T-helper 22 cell (primary cell): ENCODE measurements around the gene BRD4.

ENCODE experiments used
- DNase-seq: peaks from one replicate; pipeline ENCODE4 v3.0.0-alpha.2; 2020; ENCODE audit warnings: low read depth

The BRD4 gene

DNA sequence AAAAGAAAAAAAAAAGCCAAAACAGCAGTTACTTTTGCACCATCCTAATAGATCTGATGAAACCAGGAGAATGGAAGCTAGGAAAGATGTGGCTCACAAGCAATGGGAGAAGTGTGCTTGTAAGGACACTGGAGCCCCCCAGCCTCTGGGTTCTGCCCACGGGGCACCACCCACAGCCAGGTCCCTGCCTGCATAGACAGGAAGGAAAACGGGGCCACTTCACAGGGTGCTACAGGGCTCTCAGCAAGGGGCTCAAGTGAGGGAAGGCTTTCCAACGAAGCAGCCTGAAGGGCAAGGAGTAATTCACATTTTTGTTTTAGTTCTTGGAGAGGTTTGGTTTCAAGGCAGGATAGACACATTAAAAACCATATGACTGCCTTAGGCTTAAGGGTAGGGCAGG lies 42.7 kb downstream of the BRD4 start:
- DNase-seq: no peak

DNA sequence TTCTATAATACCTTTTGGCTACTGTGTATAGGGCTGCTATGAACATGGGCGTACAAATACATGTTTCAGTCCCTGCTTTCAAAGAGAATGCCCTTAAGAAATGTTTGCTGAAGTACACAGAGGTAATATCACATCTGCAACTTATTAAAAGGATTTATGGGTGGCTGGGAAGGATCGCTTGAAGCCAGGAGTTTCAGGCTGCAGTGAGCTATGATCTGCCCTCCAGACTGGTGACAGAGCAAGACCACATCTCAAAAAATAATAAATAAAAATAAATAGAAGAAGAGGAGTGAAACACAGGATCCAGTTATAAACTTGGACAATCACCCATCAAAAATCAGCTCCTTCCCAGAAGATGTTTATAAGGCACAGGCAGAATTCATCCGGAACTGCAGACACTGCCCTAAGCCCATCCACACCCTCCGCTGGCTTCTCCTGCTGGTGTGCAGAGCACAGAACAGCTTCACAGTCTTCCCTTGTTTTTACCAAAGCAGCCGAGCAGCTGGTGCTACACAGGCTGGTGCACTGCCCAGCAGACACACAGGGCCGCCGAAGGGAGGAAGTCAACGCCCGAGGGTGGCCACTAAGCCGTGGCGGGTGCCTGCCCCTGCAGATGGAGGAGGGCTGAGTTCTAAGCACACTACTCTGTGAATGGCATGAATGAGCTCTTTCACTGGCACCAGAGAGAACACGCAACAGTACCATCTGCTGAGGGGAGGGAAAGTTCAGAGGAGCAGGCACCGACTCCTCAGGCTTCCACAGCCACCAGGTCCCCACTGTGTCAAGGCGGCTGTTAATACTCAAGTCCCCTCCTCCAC lies 44.0 kb downstream of the BRD4 start:
- no peak for DNase-seq

DNA sequence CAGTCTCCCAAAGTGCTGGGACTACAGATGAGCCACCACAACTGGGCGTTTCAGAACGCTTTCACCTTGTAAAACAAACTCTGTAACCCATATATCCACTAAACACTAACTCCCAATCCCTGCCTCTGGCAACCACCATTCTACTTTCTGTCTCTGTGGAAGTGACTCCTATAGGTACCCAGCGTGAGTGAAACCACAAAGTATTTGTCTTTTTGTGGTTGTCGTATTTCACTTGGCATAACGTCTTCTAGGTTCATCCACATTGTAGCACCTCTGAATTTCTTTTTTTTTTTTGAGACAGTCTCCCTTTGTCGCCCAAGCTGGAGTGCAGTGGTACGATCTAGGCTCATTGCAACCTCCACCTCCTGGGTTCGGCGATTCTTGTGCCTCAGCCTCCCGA lies 44.8 kb downstream of the BRD4 start:
- DNase-seq: no peak

DNA sequence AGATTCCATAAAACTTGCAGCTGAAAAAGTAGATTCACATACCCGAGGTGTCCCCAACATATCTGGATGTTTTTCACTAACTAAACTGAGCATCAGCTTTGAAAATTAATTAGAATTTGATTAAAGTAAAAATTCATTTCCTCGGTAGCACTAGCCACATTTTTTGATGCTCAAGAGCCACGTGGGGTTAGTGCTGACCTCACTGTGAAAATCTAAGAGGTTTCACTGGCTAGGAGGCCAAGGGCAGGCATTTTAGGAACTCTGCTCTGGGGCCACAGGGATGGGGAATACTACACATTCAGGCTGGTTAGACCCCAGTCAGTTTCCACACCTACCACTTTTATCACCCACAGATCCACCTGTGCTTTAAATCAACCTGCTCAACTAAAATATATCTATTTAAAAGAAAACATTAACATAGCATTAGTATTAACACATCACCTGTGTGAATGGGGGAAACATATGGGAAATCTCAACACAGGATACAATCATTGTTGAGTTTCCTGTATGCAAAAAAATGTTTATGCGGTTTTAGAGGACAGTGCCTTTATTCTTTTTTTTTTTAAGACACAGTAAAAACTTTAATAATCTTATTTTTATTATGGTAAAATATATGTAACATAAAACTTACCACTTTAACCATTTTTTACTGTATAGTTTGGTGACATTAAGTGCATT lies 45.5 kb downstream of the BRD4 start:
- no peak for DNase-seq

DNA sequence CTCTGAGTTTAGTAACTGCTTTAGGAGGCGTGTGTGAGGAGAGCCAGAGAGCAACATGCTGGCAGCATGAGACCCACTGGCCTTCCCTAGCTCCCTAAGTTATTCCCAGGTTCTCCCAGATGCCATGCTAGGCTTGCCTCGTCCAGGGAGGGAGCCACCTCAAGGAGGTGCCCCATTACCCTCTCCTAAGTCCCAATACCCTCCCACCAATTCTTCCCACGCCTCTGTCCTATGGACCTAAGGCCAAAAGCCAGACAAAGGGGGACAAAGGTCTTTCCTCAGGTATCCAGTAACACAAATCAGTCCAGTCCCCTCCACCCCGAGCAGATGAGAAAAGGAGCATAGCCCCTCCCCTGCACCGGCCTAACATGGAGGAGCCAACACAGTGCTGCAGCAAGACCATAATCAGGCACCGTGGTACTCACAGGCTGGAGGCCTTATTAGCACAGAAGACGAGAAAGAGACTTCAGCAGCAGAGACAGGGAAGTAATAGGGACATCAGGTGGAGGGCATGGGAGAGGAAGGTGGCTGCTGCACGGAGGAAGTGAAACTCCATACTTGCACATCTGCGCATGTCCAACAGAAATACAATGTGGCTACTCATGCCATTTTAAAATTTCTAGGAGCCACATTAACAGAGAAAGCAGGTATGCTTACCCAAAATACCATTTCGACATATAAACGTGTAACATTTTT lies 46.3 kb downstream of the BRD4 start:
- no peak for DNase-seq

DNA sequence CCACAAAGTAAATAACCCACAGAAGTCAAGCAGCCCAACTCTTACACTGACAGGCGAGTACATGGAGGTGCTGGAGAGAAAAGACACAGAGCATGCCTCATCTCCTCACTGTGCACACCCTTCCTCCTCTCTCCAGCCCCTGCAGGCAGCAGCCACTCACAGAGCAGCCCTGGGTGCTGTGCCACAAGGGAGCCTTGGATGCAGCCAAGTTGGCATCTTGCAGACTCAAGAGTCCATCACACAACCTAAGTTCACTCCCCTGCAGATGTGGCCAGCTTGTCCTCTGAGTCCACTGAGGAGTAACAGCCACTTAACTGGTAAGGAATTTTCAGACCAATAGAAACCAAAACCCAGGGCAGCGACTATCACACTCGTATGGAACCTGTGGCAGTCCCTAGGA lies 47.4 kb downstream of the BRD4 start:
- no peak for DNase-seq

DNA sequence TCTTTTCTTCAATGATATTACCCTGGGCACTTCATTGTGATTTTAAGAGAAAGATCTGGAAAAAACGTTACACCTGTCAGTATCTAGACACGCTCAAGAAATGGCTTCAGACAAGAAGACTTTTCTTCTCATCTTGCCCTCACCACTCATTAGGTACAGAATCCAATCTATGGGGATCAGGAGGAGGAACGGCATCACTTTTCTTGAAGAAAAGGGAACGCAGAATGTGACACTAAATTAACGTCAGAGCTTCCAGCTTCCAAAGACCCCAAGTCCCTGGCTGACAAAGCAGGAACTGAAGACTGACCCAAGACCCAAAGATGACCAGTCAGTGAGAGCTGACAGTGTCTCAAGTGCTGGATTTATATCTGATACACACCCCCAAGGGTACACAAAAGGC lies 48.2 kb downstream of the BRD4 start:
- no peak for DNase-seq

DNA sequence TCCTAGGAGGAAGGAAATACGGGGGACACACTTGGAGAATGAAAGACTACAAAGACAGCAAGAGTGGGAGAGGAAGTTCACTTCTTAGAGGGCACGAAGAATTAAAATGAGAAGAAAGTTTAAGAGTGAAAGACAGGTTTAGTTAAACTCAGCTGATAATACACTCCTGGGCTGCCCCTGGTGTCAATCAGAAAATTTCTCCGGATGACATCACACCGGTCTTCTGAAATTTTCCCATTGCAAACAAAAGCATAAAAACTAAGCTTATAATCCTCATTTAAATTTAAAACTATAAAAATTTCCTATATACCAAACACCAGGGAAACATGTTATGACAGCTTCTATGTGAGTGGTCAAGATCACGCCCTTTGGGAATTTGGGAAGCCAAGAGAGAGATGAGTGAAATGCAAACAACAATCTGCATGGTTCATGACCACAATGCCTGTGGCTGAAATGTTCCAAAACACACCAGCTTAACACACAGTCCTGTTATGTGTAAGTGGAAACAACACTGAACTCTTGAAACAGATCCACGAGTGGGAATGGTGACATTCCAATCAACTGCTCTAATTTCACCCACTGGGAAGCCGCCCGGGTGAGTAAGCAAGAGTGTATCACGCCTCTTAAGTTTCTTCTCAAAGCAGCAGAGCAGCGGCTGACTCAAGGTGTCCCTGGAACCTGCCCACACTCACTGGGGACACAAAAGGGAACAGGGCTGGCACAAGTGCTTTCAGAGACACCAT lies 49.0 kb downstream of the BRD4 start:
- no peak for DNase-seq

DNA sequence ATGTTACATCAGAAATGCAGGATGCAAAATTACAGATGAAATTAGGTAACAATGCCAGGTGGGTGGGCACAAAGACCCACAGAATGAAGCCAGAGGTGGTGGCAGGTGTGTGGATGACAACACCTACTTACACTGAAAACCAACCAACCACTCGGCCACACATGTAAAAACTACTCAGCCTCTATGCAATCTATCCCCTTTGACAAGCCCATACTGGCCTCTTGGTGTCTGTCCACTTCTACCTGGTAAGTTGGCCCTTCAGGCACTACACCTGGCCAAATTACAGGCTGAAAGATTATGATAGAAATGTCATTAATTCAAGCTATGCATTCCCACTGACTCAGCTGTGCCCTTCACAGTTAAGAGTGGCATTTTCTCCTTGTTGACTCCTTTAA lies 50.0 kb downstream of the BRD4 start:
- DNase-seq: no peak

DNA sequence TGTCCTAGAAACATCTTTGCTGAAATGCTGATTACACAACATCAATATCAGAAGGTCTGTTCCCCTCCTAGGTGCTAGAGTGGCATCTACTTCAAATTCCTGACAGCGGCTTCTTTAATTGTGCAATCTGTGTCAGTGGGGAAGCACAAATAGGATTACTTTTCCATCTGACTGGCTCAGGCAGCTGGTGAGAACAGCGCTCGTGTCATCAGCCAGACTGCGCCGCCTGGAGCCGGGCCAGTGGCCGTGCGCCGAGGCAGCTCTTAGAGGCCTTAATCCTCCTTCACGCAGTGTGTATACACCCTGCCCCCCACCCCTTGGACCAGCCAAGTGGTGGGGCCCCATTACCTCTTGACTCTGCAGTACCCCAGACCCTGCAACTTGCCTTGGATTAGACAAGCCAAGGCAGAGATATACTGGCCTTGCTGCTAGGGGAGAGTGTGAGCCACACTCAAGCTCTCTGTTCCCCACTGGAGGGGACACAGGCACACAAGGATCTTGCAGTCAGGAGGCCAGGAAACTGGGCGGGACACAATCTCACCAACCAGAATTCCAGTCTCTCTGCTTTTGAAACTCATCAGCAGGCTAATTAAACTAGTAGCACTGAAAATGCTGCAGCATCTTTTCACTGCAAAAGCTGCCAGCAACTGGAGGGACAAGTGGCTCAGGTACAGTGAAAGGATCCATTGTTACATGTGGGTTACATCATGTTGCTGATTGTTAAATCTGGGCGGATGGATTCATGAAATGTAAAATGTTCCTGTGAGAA lies 51.2 kb downstream of the BRD4 start:
- DNase-seq: no peak

DNA sequence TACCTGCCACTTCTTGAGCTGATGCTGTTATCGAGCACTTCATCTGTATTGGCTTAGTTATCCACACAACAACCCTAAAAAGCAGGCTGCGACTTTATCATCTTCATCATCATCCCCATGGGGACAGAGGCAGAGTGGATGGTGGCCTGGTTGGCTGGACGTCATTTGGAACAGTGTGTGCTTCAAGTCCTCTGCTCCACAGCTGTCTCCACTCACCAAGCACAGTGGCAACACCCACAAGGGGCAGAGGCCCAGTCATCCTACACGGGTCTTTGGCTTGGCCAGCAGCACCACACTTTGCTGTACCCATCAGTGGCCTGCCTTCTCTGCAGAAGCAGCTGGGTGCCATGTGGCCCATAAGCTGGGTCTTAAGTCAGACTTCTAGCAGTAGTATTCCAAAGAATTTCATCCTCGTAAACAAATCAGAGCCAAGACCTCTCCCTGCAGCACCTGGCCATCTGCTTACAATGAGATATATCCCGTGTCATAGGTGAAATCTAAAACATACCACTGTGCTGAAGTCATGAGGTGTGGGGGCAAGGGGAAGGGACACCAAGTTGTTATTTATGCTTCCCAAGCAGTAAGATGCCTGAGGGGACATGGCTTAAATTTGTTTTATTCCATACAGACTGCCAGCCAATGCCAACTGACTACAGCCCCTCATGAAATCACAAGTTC lies 52.2 kb downstream of the BRD4 start:
- no peak for DNase-seq

DNA sequence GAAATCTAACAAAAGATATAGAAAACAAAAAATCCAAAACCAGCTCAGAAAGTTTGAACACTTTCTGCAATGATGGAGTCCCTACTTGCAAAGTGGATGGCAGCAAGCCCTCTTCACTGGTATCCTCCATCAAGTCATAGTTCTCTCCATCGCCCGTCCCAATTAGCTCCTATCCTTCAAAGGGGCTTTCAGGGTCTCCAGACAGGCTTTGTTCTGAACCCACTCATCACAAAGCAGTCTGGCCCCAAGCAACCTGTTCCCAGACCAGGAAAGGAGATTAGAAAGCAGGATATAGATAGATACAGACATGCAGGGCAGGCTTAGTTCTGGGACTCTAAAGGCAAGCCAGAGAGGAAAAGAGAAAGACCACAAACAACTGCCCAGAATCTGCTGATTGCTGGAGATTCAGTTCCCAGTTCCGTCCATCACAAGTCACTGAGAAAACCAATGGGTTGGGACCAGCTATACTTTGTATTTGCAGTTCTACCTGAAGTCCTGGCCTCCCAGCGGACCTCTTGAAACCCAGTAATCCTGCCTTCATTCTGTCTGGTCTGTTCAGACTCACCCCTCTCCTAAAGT lies 52.9 kb downstream of the BRD4 start:
- DNase-seq: no peak

DNA sequence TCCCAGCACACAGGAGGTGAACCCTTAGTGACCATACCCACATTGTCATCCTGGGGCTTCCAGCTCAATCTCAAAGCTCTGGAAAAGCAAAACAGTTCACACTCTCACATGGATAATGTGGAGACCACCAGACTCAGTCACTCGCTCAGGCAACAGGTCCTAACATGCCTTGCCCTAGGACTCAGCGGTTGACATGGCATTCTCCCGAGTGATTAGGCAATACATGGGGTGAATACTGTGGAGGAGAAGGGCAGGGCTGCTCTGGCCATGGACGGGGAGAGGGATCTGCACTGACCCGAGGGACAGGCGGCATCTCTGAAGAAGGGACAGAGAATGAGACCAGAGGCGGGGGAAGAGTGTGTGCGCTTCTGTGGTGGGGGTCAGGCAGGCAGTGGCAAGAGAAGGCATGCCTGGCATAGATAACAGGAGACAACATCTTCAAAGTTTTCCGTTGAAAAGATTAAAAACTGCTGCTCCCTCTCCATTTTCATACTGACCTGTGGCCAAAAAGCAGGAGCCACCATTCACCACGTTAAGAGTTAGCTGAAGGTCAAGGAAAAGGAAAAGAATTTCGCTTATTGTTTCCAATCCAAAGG lies 55.6 kb downstream of the BRD4 start:
- no peak for DNase-seq

DNA sequence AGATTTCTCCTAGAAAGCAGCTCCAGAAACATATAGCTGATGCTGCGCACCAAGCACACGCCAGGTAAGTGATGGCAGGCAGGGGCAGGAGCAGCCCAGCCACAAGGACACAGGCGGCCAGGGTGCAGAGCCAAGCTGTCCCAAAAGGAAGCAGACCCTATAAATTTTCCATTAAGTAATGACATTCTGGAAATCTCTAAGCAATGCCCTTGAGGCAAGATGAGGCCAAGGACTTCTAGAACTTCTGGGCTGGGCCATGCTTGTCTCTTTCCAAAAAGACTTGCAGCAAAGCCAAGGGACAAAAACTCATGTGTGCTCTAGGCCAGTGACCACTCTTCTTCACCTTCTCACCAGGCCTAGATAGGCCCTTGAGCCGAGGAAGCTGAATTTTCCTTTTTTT lies 57.9 kb downstream of the BRD4 start:
- no peak for DNase-seq

DNA sequence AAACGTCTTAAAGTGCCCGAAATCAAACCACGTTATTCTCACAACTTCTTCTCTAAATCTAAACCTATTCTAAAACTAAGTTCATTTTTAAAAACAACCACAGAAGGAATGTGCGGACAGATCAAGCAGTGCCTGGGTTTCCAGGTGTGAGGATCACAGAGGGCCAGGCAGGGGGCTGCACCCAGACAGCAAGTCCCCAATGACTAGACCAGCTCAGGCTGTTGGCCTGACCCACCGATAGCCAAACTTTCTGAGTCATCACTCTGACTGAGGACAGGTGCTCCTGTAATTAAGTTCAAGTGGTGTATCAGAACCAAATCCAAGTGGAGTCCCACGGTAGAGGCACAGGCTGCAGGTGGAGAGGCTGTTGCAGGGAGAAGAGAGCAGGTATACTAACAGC lies 62.5 kb downstream of the BRD4 start:
- DNase-seq: no peak

DNA sequence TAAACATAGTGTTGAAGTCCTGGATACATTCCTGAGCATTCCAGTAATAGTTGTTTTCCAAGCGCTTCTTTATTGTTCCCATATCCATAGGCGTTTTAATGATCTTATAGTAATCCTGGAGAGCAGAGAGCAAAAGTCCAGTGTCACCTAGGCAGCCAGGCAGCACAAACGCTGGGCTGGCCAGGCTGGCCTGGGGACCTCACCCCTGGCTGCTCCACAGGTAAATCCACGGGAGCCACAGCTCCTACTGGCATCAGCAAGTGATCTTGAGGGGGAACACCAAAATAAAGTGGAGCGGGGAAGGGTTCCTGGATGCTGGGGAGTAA lies 63.4 kb downstream of the BRD4 start:
- no peak for DNase-seq

DNA sequence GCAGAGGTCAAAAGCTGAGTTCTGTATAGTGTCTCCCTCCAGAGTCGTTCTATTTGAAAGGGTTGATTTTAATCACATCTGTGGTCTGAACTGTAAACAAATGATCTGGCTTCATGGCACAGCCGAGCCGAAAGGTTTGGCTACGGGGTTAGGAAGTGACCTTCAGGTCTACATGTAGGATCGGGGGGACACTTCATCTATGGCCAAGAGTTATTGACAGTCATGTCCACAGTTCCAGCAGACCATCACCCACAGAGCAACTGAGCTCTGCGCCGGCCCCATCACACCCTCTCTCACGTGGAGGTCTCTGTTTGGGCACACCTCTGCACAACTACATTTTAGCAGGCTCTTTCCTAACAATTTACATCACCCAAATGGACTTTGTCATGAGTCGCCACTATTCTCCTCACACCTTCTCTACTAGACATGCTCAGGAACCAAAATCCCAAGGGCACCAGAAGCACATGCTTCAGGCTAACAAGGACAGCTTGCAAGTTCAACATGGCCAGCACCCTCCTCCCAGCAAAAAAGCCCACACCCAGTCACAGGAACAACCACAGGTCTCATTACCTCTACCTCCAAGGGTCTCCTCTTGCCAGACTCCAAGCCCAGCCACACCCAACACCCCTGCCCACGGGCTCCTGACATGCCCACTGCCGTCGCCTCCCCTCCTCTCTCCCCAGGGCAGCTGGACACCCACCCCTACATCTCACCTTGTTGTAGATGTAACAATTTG lies 64.0 kb downstream of the BRD4 start:
- DNase-seq: no peak

DNA sequence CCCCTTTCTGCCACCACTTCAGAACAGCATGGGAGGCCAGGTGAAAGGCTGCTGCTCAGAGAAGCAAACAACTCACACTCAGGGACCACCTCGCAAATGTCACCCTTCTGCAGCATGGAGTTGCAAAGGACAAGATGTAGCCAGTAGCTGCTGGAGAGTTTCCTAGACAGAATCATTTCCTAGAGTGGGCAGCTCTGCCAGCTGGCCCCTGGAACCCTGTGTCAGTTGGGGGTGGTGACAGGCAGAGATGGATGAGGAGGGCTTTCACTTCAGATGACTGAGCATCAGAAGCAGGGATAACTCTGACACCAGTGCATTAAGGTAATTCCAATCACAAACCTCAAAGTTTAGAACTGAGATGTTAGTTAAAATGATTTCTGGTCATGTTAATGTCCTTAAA lies 65.7 kb downstream of the BRD4 start:
- no peak for DNase-seq

DNA sequence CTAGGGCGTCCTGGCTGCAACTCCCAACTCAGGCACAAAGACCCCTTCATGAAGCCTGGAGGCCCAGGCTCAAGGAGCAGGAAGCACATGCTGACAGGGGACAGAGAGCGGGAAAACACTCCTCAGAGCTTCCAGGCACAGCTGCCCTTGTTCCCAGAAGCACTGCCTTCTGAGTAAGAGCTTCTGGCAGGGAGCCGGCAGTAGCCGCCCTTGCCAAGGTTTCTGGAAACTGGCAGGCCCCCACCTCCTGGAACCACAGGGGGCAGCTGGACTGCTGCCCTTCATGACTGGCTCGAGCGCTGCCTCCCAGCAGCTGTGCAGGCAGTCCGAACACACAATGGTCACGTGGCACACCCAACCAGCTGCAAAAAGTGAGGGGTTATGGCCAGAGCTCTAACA lies 66.5 kb downstream of the BRD4 start:
- no peak for DNase-seq
